HG03432 (cell line): Measurements from ENCODE around the gene TBXA2R.
"Not testable (repeated sequence)": the region's sequence is repeated elsewhere in the genome, so short reads cannot be mapped to it uniquely, and the experiment has no call there.

Experiments used
- ATAC-seq: cut with Tn5 transposase; IDR thresholded peaks from one replicate; pipeline ENCODE4 v1.9.1; 2021; ENCODE audit warnings: mild to moderate bottlenecking, moderate library complexity; ENCODE audit not compliant: unreplicated experiment

TBXA2R gene

DNA sequence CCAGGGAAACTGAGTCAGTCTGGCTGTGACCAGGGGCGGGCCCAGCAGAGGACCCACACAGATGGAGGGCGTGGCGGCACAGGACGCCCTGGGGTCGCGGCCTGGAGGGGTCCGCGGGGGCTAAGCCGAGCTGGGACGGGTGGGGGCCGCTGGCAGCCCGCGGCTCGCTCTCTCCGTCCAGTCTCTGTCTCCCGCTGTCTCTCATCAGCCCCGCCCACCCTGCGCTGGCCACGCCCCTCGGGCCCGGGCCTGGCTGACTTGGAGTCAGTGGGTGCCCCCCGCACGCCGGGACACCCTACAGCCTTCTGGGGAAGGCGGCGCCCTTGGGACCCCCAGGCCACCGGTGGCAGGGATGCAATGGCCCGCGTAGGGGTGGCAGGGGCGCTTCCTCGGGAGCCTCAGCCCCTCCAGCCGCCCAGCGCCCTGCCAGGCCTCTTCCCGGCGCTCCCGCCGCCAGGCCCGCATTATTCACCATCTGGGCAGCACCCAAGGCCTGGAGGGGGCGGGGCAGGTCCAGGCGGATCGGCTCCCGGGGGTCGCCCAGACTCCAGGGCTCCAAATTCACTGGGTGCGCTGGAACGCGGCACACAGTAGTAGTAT lies at the start of gene TBXA2R:
Gene TBXA2R (minus strand): TSS at position 186 of the 600 bp plus-strand sequence. CDS start 6,241 bp downstream, outside the sequence.
- ATAC-seq = no peak

GRCh38 chr19:3656073-3656746 lies 49.5 kb upstream of the TBXA2R start:
- ATAC-seq = no peak

DNA sequence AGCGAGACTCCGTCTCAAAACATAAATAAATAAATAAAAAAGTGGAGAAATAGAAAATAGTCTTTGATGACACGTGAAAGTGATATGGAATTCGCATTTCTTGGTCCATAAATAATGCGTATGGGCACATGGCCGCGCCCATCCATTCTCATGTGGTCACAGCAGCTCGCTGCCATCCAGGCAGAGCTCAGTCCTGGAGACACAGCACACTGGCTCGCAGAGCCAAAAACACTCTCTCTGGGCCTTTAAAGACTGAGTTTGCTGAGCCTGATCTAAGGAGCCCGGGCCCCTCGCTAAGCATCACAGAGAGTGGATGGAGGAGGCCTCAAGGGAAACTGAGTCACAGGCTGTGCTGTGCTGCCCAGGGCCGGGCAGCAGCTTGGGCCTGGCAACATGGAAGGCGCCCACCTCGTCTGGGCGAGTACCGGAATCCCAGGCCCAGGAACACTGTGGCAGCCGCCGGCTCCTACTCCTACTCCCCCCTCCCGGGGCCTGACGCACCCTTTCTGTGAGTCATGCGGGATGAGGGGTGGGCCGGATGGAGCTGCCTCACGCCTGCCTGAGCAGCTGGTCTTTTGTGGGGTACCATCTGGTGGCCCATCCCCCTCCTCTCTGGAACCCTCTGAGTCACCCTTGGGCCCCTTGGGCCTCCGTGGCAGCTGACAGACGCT lies 48.9 kb upstream of the TBXA2R start:
- ATAC-seq = no peak

DNA sequence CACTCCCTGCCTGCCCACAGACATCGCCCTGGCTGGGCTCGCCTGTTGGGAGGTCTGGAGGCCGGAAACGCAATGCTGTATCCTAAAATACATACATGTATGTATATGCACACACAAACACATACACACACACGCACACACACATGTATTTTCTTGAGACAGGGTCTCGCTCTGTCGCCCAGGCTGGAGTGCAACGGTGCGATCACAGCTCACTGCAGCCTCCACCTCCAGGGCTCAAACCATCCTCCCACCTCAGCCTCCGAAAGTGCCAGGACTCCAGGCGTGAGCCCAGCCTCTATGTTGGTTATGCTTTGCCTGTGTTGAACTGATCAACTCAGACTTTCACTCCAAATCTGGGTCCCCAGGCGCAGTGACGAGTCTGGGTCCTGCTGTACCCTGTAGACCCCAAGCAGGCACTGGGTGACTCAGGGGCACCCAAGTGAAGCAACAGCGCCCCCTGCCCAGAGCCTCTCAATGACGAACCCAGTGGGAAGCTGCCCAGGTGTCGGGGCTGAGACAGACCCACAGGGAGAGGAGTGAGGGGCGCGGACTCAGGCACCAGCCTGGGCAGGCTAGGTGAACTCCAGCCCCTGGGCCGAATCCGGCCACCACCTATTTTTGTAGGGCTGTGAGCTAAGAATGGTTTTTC lies 47.3 kb upstream of the TBXA2R start:
- ATAC-seq = no peak

GRCh38 chr19:3653081-3653795 lies 46.6 kb upstream of the TBXA2R start:
- no peak for ATAC-seq

DNA sequence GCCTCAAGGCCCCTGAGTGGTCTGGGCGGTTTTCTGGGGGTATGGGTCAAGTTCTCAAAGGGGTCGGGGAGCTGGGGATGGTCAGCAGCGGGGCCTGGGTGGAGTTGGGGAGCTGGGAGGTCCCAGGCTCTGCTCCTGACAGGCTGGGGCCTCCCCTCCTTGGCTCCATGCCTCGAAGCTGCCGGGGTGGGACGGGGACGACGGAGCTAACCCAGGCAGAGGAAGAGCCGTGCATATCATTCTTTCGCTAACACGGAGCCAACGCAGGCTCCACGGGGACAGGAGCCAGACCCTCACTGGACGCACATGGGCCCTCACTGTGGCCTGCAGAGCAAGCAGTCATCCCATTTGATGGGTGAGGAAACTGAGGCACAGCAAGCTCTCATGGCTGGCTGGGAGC lies 45.7 kb upstream of the TBXA2R start:
- ATAC-seq = no peak

DNA sequence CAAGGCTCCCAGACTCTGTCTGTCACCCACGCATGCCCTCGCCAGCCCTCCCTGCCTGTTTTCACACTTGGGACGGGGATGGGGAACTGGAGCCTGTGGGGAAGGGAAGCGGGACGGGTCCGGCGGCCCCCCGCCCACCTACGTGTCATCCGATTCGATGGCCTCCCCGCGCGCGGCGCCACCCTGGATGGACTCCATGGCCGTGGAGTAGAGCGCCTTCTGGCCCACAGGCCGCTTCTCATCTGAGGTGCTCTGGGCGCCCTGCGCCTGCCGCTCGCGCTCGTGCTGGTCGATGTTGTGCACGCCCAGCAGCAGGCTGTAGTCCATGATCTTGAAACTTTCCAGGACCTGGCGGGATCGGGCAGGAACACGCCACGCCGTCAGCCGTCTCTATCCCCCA lies 45.0 kb upstream of the TBXA2R start:
- no peak for ATAC-seq

DNA sequence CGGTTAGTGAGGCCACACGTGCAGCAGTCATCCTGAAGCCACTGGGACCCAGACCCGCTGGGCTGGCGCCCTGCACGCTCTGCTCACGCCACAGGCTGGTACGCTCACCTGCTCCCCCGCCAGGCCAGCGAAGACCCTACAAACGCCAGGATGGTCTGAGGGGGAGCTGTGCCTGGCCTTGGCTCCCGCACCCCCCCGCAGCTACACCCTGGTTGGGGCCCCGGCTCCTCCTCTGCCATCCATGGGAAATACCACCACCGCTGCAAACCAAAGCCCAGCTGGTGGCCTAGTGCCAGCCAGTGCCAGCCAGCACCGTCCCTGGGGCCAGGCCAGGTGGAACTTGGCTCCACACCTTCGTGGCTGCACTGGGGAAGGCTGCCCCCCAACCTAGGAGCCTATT lies 43.2 kb upstream of the TBXA2R start:
- ATAC-seq = no peak

DNA sequence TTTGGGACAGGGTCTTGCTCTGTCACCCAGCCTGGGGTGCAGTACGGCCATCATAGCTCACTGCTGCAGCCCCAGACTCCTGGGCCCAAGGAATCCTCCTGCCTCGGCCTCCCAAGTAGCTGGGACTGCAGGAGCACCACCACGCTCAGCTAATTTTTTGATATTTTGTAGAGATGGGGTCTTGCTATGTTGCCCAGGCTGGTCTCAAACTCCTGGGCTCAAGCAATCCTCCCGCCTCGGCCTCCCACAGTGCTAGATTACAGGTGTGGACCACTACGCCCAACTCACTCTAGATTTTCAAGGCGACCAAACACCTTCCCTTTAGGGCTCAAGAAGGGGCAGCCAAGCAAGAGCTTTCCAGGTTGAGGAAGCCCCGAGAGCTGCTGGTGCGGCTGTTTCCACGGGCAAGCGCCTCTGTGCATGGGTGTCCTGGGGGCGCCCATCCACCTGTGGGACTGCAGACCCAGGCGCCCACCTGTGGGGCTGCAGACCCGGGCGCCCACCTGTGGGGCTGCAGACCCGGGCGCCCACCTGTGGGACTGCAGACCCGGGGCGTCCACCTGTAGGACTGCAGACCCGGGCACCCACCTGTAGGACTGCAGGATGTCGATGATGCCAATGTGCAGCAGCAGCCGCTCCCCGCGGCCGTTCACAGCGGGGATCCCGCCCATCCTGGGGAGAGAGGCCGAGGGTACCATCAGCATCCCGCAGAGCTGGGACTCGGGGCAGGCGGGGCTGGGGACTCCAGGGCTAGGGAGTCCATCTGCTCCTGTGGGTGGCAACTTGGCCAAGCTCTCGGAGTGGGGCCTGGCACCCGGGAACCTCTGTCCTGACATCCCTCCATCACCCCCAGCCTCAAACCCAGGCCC lies 41.6 kb upstream of the TBXA2R start:
- ATAC-seq = no peak

- not testable (repeated sequence) for ATAC-seq
Measured at GRCh38 chr19:3647102-3647501, 40.4 kb upstream of the TBXA2R start.

DNA sequence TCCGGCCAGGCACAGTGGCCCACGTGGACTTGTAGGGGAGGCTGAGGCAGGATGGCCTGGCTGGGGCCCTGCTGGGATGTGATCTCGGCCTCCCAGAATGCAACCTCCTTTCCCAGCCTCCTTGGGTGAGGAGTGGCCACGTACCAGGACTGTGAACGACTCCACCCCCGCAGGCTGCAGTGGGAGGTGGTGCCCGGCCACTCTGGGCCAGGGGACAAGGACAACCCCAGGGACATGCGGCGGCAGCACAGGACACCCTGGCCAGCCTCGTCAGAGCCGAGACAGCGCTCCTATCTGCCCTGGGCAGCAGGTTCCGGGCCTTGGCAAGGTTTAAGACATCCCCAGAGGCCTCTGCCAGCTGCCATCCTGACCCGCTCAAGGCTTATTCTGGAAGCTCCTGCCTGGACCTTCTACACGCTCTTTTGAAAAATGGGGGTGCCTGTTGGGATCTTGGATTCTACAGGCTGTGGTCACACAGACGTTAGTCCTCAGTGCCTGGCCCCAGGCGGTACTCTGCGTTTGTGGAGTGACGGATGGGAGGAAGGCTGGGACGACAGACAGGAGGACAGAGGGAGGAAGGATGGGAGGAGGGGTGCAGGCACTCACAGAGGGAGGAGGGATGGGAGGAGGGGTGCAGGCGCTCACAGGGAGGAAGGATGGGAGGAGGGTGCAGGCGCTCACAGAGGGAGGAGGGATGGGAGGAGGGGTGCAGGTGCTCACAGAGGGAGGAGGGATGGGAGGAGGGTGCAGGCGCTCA lies 39.8 kb upstream of the TBXA2R start:
- no peak for ATAC-seq

GRCh38 chr19:3645726-3646125 lies 39.1 kb upstream of the TBXA2R start:
- ATAC-seq = no peak

GRCh38 chr19:3645067-3645396 lies 38.4 kb upstream of the TBXA2R start:
- no peak for ATAC-seq

DNA sequence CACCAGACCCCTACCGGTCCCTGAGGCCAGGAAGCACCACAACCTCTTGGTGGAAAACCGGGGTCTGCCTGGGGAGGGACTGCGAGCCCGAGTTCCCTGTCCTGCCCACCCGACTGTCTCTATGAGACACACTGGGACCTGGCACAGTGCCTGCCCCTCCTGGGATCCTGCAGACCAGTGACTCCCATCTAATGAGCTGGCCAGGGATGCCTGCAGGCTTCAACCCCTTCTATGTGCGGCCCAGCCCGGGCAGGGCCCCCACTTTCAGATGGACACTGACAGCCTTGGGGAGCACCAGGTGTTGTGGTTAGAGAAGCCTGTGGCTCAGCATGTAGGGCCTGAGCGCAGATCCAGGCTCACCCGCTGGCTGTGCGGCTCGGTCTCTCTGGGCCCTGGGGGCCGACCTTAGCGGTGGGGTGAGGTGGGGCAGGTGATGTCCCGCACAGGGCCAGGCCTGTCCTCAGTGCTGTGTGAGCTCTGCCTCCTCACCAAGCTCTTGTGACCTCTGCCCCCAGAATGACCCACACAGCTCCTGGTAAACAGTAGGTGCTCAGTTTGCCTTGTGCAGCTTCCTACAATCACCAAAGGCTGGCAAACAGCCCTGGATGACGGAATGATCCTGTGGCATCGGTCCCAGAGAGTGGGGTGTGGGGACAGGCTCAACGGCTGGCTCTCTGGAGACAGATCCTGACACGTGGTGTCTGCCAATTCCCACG lies 37.8 kb upstream of the TBXA2R start:
- ATAC-seq = no peak

GRCh38 chr19:3643674-3644313 lies 37.1 kb upstream of the TBXA2R start:
- no peak for ATAC-seq

GRCh38 chr19:3642987-3643673 lies 36.5 kb upstream of the TBXA2R start:
- ATAC-seq = no peak

DNA sequence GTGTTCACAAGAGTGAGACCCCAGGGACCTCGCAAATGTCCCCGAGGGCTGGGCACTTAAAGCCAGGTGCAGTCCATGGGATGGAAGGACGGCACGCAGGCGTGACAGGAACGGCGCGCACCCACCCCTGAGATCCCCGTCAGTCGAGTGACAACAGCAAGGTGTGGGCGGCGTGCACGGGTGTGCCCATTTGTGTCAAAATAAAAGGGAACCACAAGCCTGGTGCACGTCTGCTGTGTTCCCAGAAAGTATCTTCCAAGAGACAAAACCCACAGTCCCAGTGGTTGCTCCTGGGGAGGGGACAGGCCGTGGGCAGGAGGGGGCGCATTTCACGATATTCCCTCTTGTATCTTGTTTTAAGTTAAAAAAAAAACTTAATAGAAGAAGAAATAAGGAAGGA lies 35.6 kb upstream of the TBXA2R start:
- ATAC-seq = no peak
